HepG2 (cell line): ENCODE data around the gene STX1B. TPM values are rescaled to one million over a fixed set of nuclear protein-coding genes. Genes with fewer than 3 reads are reported as not detected.
A peak's percentile ranks its signal among the peaks of the same experiment; 100 is the strongest.
"Not testable (repeated sequence)": the region's sequence is repeated elsewhere in the genome, so short reads cannot be mapped to it uniquely, and the experiment has no call there.

ENCODE experiments used
- ATAC-seq: fragments of 200-7000 bp; cut with Tn5 transposase; 3 replicates; pipeline ENCODE4 v1.9.1; 2020; ENCODE audit warnings: mild to moderate bottlenecking, moderate library complexity
- BruUV-seq: library from RNA; stranded (reverse); fragments of 400-500 nt; replicated peaks from 2 replicates; lab custom pipeline; 2021; lab: Mats Ljungman, UMichigan
- CTCF ChIA-PET: fragments of 300-600 bp; formaldehyde crosslinking; extraction: SDS; loops from one replicate; lab custom pipeline; 2021; ENCODE audit warnings: low total read pairs, inconsistent platforms, low intra/inter-chr PET ratio; lab: Yijun Ruan, JAX
- POLR2A ChIA-PET: fragments of 350-600 bp; sonication (Branson Sonifier 250); formaldehyde crosslinking; loops from one replicate; lab custom pipeline; 2020; ENCODE audit warnings: antibody characterized with exemption, inconsistent platforms; lab: Yijun Ruan, JAX
- DNase-seq: peaks from one replicate; pipeline ENCODE4 v3.0.0-alpha.2; 2015; ENCODE audit warnings: low spot score
- FAIRE-seq: peaks from 3 replicates; lab custom pipeline; 2011; peaks lifted over from hg19 to GRCh38; lab: Jason Lieb, UNC
- H2AFZ ChIP-seq: one replicate; pipeline ENCODE4 v1.6.1; 2011; ENCODE audit warnings: low read length, inconsistent platforms
- H3K27ac ChIP-seq: fragments of 300-600 bp; 3 replicates; pipeline ENCODE4 v1.8.0; 2011; ENCODE audit warnings: mixed run types, mild to moderate bottlenecking, mixed read lengths, low read length, inconsistent platforms; ENCODE audit not compliant: insufficient read depth; ENCODE audit errors: extremely low read length
- H3K27me3 ChIP-seq, 2 experiments: fragments of 200-600 bp in 1 of 2; 2 replicates in 1 of 2; 3 replicates in 1 of 2; pipeline versions ENCODE4 v1.6.0 to v1.8.0; 2011; ENCODE audit warnings: low read length in 2 of 2, mild to moderate bottlenecking in 2 of 2, moderate library complexity in 2 of 2, inconsistent platforms in 1 of 2; ENCODE audit not compliant: insufficient read depth in 2 of 2, control insufficient read depth in 1 of 2
- H3K36me3 ChIP-seq, 2 experiments: fragments of 200-600 bp in 1 of 2; replicated peaks in 1 of 2; 2 replicates in 1 of 2; 3 replicates in 1 of 2; pipeline versions ENCODE4 v1.5.1 to v1.8.0; 2011; ENCODE audit warnings: low read length in 2 of 2, inconsistent platforms in 1 of 2; ENCODE audit not compliant: insufficient read depth in 2 of 2, control insufficient read depth in 1 of 2
- H3K4me1 ChIP-seq: 2 replicates; pipeline ENCODE4 v1.5.1; 2012; ENCODE audit warnings: low read length, inconsistent platforms; ENCODE audit not compliant: insufficient read depth
- H3K4me2 ChIP-seq: 2 replicates; pipeline ENCODE4 v1.6.0; 2011; ENCODE audit warnings: low read depth, low read length, inconsistent platforms
- H3K4me3 ChIP-seq, 3 experiments: fragments of 200-600 bp in 1 of 3; sonication (generic), shearing (Covaris generic) in 1 of 3; replicated peaks in 1 of 3; 2 replicates each; pipeline ENCODE4 v1.5.1; 2011 to 2016; ENCODE audit warnings: low read length in 3 of 3, inconsistent platforms in 2 of 3, low read depth in 2 of 3, mild to moderate bottlenecking in 2 of 3, control low read depth in 1 of 3, mixed read lengths in 1 of 3; ENCODE audit not compliant: insufficient read depth in 1 of 3
- H3K79me2 ChIP-seq: one replicate; pipeline ENCODE4 v1.6.1; 2011; ENCODE audit warnings: low read length, inconsistent platforms; ENCODE audit not compliant: insufficient read depth
- H3K9ac ChIP-seq: 2 replicates; pipeline ENCODE4 v1.6.0; 2011; ENCODE audit warnings: mild to moderate bottlenecking, low read depth, low read length, inconsistent platforms; ENCODE audit not compliant: insufficient read depth
- H3K9me3 ChIP-seq: 2 replicates; pipeline ENCODE4 v1.5.1; 2012; ENCODE audit warnings: mild to moderate bottlenecking, low read length
- H4K20me1 ChIP-seq: 2 replicates; pipeline ENCODE4 v1.6.0; 2011; ENCODE audit warnings: inconsistent platforms, mild to moderate bottlenecking, low read length, moderate library complexity; ENCODE audit not compliant: insufficient read depth
- EED ChIP-seq: sonication (generic); formaldehyde crosslinking; IDR thresholded peaks from 2 replicates; pipeline ENCODE4 v1.5.0; 2020; ENCODE audit warnings: mild to moderate bottlenecking, missing genetic modification reagents
- NCOA2 ChIP-seq: sonication (generic); formaldehyde crosslinking; IDR thresholded peaks from 2 replicates; pipeline ENCODE4 v1.8.0; 2022; ENCODE audit warnings: inconsistent platforms
- ZNF687 ChIP-seq: sonication (generic); formaldehyde crosslinking; IDR thresholded peaks from 2 replicates; pipeline ENCODE4 v1.5.1; 2020; ENCODE audit warnings: mild to moderate bottlenecking, missing genetic modification reagents, moderate library complexity
- ZNF691 ChIP-seq: sonication (generic); formaldehyde crosslinking; IDR thresholded peaks from 2 replicates; pipeline ENCODE4 v1.4.0; 2020; ENCODE audit warnings: missing genetic modification reagents, low read depth, mild to moderate bottlenecking, borderline replicate concordance
- WGBS: methylation state at CpG from one replicate; pipeline ENCODE4 v1.1.6; 2017; ENCODE audit warnings: low lambda C conversion rate; 5-methylcytosine and 5-hydroxymethylcytosine counted together
- in situ Hi-C: cut with HindIII; loops from 2 replicates; pipeline ENCODE4 v1.10.0; 2017; ENCODE audit warnings: low pct_unique_long_range_greater_than_20kb; ENCODE audit not compliant: extremely low pct_ligation_motif_present
- intact Hi-C: fragments of 100-400 bp; cut with micrococcal nuclease; formaldehyde crosslinking; loops from one replicate; pipeline ENCODE4 v1.10.0; 2022; ENCODE audit not compliant: unreplicated experiment
- polyA plus RNA-seq, 8 experiments: library from polyadenylated mRNA; depleted of rRNA in 3 of 8; stranded (reverse) in 7 of 8; unstranded in 1 of 8; fragments of >200 nt; fragmentation: Illumina TruSeq in 4 of 8; extraction: Trizol in 4 of 8; gene quantifications; 2 replicates each; pipeline versions ENCODE4 v1.2.1 to v1.2.3, GENCODE V29; 2011 to 2016; ENCODE audit warnings: low read depth in 4 of 8, missing spikeins in 1 of 8, mixed read lengths in 1 of 8; ENCODE audit not compliant: insufficient read depth in 1 of 8
- total RNA-seq, 5 experiments: library from RNA; depleted of rRNA; stranded (reverse); fragments of >200 nt; fragmentation: Illumina TruSeq; extraction: Trizol; gene quantifications; 2 replicates each; pipeline ENCODE4 v1.2.3, GENCODE V29; 2016; ENCODE audit warnings: low read depth in 1 of 5

STX1B gene
- total and polyA plus RNA-seq, 2 of the 13 experiments (the other 11 are each of a cell fraction or from before 2014, with no cell fraction given) = 2.1 to 3.0 TPM

- TF ChIP-seq ZNF691 (CRISPR knock-in tag) = peak; percentile 22; the same call in 1 of the 2 replicates
- TF ChIP-seq ZNF687 (CRISPR knock-in tag) = peak; percentile 59
- 0 out of 2 replicates have a peak, but pooled peaks have one; percentile 27 for TF ChIP-seq EED (CRISPR knock-in tag)
- peak; percentile 24; the same call in 1 of the 2 replicates for TF ChIP-seq NCOA2 (CRISPR knock-in tag)
These were observed 5.6 kb upstream of the STX1B start (continued) for GRCh38 chr16:31016018-31016417.

DNA sequence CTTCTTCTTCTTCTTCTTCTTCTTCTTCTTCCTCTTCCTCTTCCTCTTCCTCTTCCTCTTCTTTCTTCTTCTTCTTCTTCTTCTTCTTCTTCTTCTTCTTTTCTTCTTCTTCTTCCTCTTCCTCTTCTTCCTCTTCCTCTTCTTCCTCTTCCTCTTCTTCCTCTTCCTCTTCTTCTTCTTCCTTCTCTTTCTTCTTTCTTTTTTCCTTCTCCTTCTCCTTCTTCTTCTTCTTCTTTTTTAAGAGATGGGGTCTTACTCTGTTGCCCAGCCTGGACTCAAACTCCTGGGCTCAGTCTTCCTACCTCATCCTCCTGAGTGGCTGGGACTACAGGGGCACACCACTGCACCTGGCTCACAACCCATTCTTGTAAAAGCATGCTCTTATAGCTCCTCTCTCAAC, 2.9 kb upstream of the STX1B start:
- H3K4me3 ChIP-seq, H3K27ac ChIP-seq, H3K4me2 ChIP-seq, H3K9me3 ChIP-seq, H3K36me3 ChIP-seq, CTCF ChIA-PET, intact Hi-C loops, BruUV-seq, H4K20me1 ChIP-seq, in situ Hi-C loops, DNase-seq, H2AFZ ChIP-seq, ATAC-seq, H3K9ac ChIP-seq, FAIRE-seq, H3K79me2 ChIP-seq: not testable (repeated sequence)
- H3K27me3 ChIP-seq = peaks cover 6 to 37% of the 10 kb centered on the region in 2 experiments
- peaks cover 23% of the 10 kb centered on the region for H3K4me1 ChIP-seq
- POLR2A ChIA-PET = interaction anchor here (0.5 kb wide), 1 partner anchor 19 kb away, joined by 3 read pairs; no protein-coding TSS in a partner anchor

DNA sequence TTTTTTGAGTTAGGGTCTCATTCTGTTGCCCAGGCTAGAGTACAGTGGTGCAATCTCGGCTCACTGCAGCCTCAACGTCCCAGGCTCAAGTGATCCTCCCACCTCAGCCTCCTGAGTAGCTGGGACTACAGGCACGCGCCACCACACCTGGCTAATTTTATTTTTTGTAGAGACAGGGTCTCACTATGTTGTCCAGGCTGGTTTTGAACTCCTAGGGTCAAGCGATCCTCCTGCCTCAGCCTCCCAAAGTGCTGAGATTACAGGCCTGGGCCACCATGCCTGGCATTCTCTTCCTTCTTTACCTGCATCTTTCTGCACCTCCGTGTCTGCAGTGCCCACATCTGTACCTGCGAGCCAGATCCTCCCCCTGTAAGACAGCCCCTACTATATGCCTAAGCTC, 1.4 kb upstream of the STX1B start:
- H3K4me3 ChIP-seq, H3K79me2 ChIP-seq, H3K36me3 ChIP-seq, CTCF ChIA-PET, FAIRE-seq, H3K27ac ChIP-seq, H3K9me3 ChIP-seq, ATAC-seq, in situ Hi-C loops, DNase-seq, BruUV-seq, H3K9ac ChIP-seq, H3K4me2 ChIP-seq, intact Hi-C loops, H4K20me1 ChIP-seq, H2AFZ ChIP-seq: not testable (repeated sequence)
- POLR2A ChIA-PET = interaction anchor here (1.1 kb wide), 1 partner anchor 15 kb away, joined by 4 read pairs; no protein-coding TSS in a partner anchor
- H3K27me3 ChIP-seq = peaks cover 6 to 37% of the 10 kb centered on the region in 2 experiments
- H3K4me1 ChIP-seq = peaks cover 34% of the 10 kb centered on the region
- 23% methylated on average over 7 of the region's 7 CpGs for WGBS
